CD8-positive, alpha-beta memory T cell (primary cell): Measurements from ENCODE around the gene IL22RA2. TPM values are rescaled to one million over a fixed set of nuclear protein-coding genes. Genes with fewer than 3 reads are reported as not detected.
"Not testable (repeated sequence)": the region's sequence is repeated elsewhere in the genome, so short reads cannot be mapped to it uniquely, and the experiment has no call there.

Experiments used
- CTCF ChIA-PET: fragments of 350-600 bp; sonication (Branson Sonifier 250); formaldehyde crosslinking; loops from one replicate; lab custom pipeline; 2021; ENCODE audit warnings: antibody characterized with exemption; lab: Charles Lee
- POLR2A ChIA-PET: fragments of 350-600 bp; sonication (Branson Sonifier 250); formaldehyde crosslinking; loops from one replicate; lab custom pipeline; 2021; ENCODE audit warnings: antibody characterized with exemption; lab: Charles Lee
- DNase-seq, 5 donors: peaks; one replicate each; pipeline versions ENCODE4 v3.0.0 to v3.0.0-alpha.2; 2020 to 2022; ENCODE audit warnings: mixed read lengths in 1 of 5
- H3K27ac ChIP-seq: one replicate; pipeline ENCODE4 v1.7.0; 2013; ENCODE audit warnings: low read depth, mild to moderate bottlenecking, low read length, moderate library complexity
- H3K27me3 ChIP-seq: 2 replicates; pipeline ENCODE4 v1.7.0; 2013; ENCODE audit warnings: low read length, mild to moderate bottlenecking; ENCODE audit not compliant: insufficient read depth, poor library complexity, severe bottlenecking
- H3K36me3 ChIP-seq: 2 replicates; pipeline ENCODE4 v1.7.0; 2013; ENCODE audit warnings: mild to moderate bottlenecking, low read length, moderate library complexity; ENCODE audit not compliant: insufficient read depth
- H3K4me1 ChIP-seq: 2 replicates; pipeline ENCODE4 v1.7.0; 2013; ENCODE audit warnings: mild to moderate bottlenecking, low read length, moderate library complexity; ENCODE audit not compliant: insufficient read depth
- H3K4me3 ChIP-seq: 2 replicates; pipeline ENCODE4 v1.7.0; 2013; ENCODE audit warnings: mild to moderate bottlenecking, low read length
- H3K9me3 ChIP-seq: 2 replicates; pipeline ENCODE4 v1.7.0; 2013; ENCODE audit warnings: mild to moderate bottlenecking, low read length
- H3K27ac Mint-ChIP-seq, 8 donors: one replicate each; pipeline ENCODE4 v1.8.0; 2020 to 2021; ENCODE audit warnings: mixed read lengths in 8 of 8, mild to moderate bottlenecking in 6 of 8, inconsistent platforms in 3 of 8, moderate library complexity in 3 of 8
- H3K27me3 Mint-ChIP-seq, 2 donors: one replicate each; pipeline ENCODE4 v1.8.0; 2020 to 2021; ENCODE audit warnings: mixed read lengths in 2 of 2, mild to moderate bottlenecking in 1 of 2, moderate library complexity in 1 of 2
- H3K36me3 Mint-ChIP-seq, 3 donors: one replicate each; pipeline ENCODE4 v1.8.0; 2020 to 2021; ENCODE audit warnings: mixed read lengths in 3 of 3, inconsistent platforms in 1 of 3, mild to moderate bottlenecking in 1 of 3
- H3K4me1 Mint-ChIP-seq, 3 donors: one replicate each; pipeline ENCODE4 v1.8.0; 2020 to 2021; ENCODE audit warnings: mixed read lengths in 3 of 3, inconsistent platforms in 1 of 3, mild to moderate bottlenecking in 1 of 3
- H3K4me3 Mint-ChIP-seq, 7 donors: one replicate each; pipeline ENCODE4 v1.8.0; 2020 to 2021; ENCODE audit warnings: mixed read lengths in 7 of 7, mild to moderate bottlenecking in 6 of 7, moderate library complexity in 4 of 7, inconsistent platforms in 2 of 7
- H3K9me3 Mint-ChIP-seq, 5 donors: one replicate each; pipeline ENCODE4 v1.8.0; 2020 to 2022; ENCODE audit warnings: mixed read lengths in 5 of 5, mild to moderate bottlenecking in 3 of 5, moderate library complexity in 2 of 5, inconsistent platforms in 1 of 5
- polyA plus RNA-seq: library from polyadenylated mRNA; unstranded; fragments of 300-500 nt; fragmentation: Illumina TruSeq; gene quantifications from one replicate; pipeline ENCODE4 v1.2.3, GENCODE V29; 2021
- total RNA-seq, 2 experiments: library from RNA; stranded (reverse); gene quantifications; one replicate each; pipeline ENCODE4 v1.2.3, GENCODE V29; 2021

IL22RA2 gene
- total and polyA plus RNA-seq, 3 experiments from 2014 or later = not detected

GRCh38 chr6:137208279-137208678 is 34.8 kb upstream of the IL22RA2 start:
- H3K36me3 ChIP-seq = peaks cover 11% of the 10 kb centered on the region
- H3K4me1 ChIP-seq = peaks cover 6% of the 10 kb centered on the region
- CTCF ChIA-PET = no interaction called here
- POLR2A ChIA-PET = no interaction called here
- no peak overlapping the region for H3K4me3 ChIP-seq
- Mint-ChIP-seq H3K27me3 (no peaks in the 10 kb centered on the region), H3K4me3 (no peak overlapping the region), H3K36me3 (peaks cover 25 to 54% (median 39%) of the 10 kb centered on the region in 3 donors), H3K9me3 (peaks cover 0 to 2% (median 0%) of the 10 kb centered on the region in 5 donors), H3K27ac (peak overlapping the region in 2 of 8 donors; percentile 31 to 71), H3K4me1 (peaks cover 62 to 77% (median 63%) of the 10 kb centered on the region in 3 donors)
- no peaks in the 10 kb centered on the region for H3K27me3 ChIP-seq
- no peaks in the 10 kb centered on the region for H3K9me3 ChIP-seq
- no peak for DNase-seq
- H3K27ac ChIP-seq = no peak overlapping the region

GRCh38 chr6:137207457-137207856 is 34.0 kb upstream of the IL22RA2 start:
- POLR2A ChIA-PET, H3K9me3 ChIP-seq, H3K4me3 ChIP-seq, DNase-seq, H3K27me3 ChIP-seq, H3K27ac ChIP-seq, H3K27me3 Mint-ChIP-seq, H3K9me3 Mint-ChIP-seq, CTCF ChIA-PET, H3K4me1 ChIP-seq: not testable (repeated sequence)
- peak overlapping the region in 1 of 7 donors; percentile 24 for H3K4me3 Mint-ChIP-seq
- peaks cover 55 to 70% (median 59%) of the 10 kb centered on the region in 3 donors for H3K4me1 Mint-ChIP-seq
- peaks cover 25 to 59% (median 41%) of the 10 kb centered on the region in 3 donors for H3K36me3 Mint-ChIP-seq
- peak overlapping the region in 3 of 8 donors; percentile 52 to 72 (median 66) for H3K27ac Mint-ChIP-seq
- peaks cover 16% of the 10 kb centered on the region for H3K36me3 ChIP-seq

GRCh38 chr6:137206577-137206976 is 33.1 kb upstream of the IL22RA2 start:
- DNase-seq = no peak
- Histone ChIP-seq H3K9me3 (no peaks in the 10 kb centered on the region), H3K4me3 (no peak overlapping the region), H3K4me1 (no peaks in the 10 kb centered on the region), H3K27ac (no peak overlapping the region), H3K27me3 (no peaks in the 10 kb centered on the region), H3K36me3 (peaks cover 22% of the 10 kb centered on the region)
- no peaks in the 10 kb centered on the region for H3K27me3 Mint-ChIP-seq
- H3K4me1 Mint-ChIP-seq = peaks cover 50 to 67% (median 56%) of the 10 kb centered on the region in 3 donors
- peak overlapping the region in 4 of 8 donors; percentile 22 to 42 (median 32) for H3K27ac Mint-ChIP-seq
- CTCF ChIA-PET = no interaction called here
- POLR2A ChIA-PET = no interaction called here
- H3K36me3 Mint-ChIP-seq = peaks cover 25 to 66% (median 43%) of the 10 kb centered on the region in 3 donors
- peaks cover 0 to 2% (median 0%) of the 10 kb centered on the region in 5 donors for H3K9me3 Mint-ChIP-seq
- no peak overlapping the region for H3K4me3 Mint-ChIP-seq

GRCh38 chr6:137203256-137203655 is 29.8 kb upstream of the IL22RA2 start:
- H3K9me3 ChIP-seq = no peaks in the 10 kb centered on the region
- no peaks in the 10 kb centered on the region for H3K27me3 ChIP-seq
- no peaks in the 10 kb centered on the region for H3K4me1 ChIP-seq
- Mint-ChIP-seq H3K4me3 (no peak overlapping the region), H3K36me3 (peaks cover 25 to 75% (median 44%) of the 10 kb centered on the region in 3 donors), H3K27me3 (no peaks in the 10 kb centered on the region), H3K27ac (peak overlapping the region in 2 of 8 donors; percentile 40 to 56), H3K4me1 (peaks cover 17 to 42% (median 29%) of the 10 kb centered on the region in 3 donors), H3K9me3 (peaks cover 0 to 2% (median 0%) of the 10 kb centered on the region in 5 donors)
- no peak overlapping the region for H3K4me3 ChIP-seq
- POLR2A ChIA-PET = interaction anchor here (0.6 kb wide), 1 partner anchor 19 kb away, joined by 3 read pairs; no protein-coding TSS in a partner anchor
- CTCF ChIA-PET = no interaction called here
- H3K27ac ChIP-seq = no peak overlapping the region
- peaks cover 31% of the 10 kb centered on the region for H3K36me3 ChIP-seq
- DNase-seq = no peak

GRCh38 chr6:137202078-137202477 is 28.6 kb upstream of the IL22RA2 start:
- DNase-seq = peak in 2 of 5 donors; percentile 14 to 16
- CTCF ChIA-PET = no interaction called here
- Mint-ChIP-seq H3K4me3 (peak overlapping the region in 3 of 7 donors; percentile 15 to 69 (median 48)), H3K9me3 (no peaks in the 10 kb centered on the region), H3K27me3 (no peaks in the 10 kb centered on the region), H3K36me3 (peaks cover 21 to 75% (median 40%) of the 10 kb centered on the region in 3 donors), H3K27ac (peak overlapping the region in 5 of 8 donors; percentile 17 to 83 (median 76)), H3K4me1 (peaks cover 15 to 41% (median 26%) of the 10 kb centered on the region in 3 donors)
- H3K4me3 ChIP-seq = no peak overlapping the region
- POLR2A ChIA-PET = no interaction called here
- H3K27ac ChIP-seq = no peak overlapping the region
- H3K4me1 ChIP-seq = no peaks in the 10 kb centered on the region
- H3K9me3 ChIP-seq = no peaks in the 10 kb centered on the region
- peaks cover 31% of the 10 kb centered on the region for H3K36me3 ChIP-seq
- H3K27me3 ChIP-seq = no peaks in the 10 kb centered on the region

GRCh38 chr6:137201006-137201405 is 27.6 kb upstream of the IL22RA2 start:
- Mint-ChIP-seq H3K36me3 (peaks cover 15 to 70% (median 37%) of the 10 kb centered on the region in 3 donors), H3K27me3 (no peaks in the 10 kb centered on the region), H3K4me3 (no peak overlapping the region), H3K27ac (peak overlapping the region in 2 of 8 donors; percentile 5 to 46), H3K4me1 (peaks cover 20 to 45% (median 30%) of the 10 kb centered on the region in 3 donors), H3K9me3 (no peaks in the 10 kb centered on the region)
- Histone ChIP-seq H3K27ac (no peak overlapping the region), H3K9me3 (no peaks in the 10 kb centered on the region), H3K4me3 (no peak overlapping the region), H3K27me3 (no peaks in the 10 kb centered on the region), H3K36me3 (peaks cover 31% of the 10 kb centered on the region), H3K4me1 (no peaks in the 10 kb centered on the region)
- CTCF ChIA-PET = no interaction called here
- POLR2A ChIA-PET = no interaction called here
- no peak for DNase-seq

- H3K36me3 Mint-ChIP-seq = peaks cover 15 to 64% (median 33%) of the 10 kb centered on the region in 3 donors
- DNase-seq = no peak
- ChIA-PET POLR2A (no interaction called here), CTCF (no interaction called here)
- Histone ChIP-seq H3K9me3 (no peaks in the 10 kb centered on the region), H3K36me3 (peaks cover 31% of the 10 kb centered on the region), H3K4me3 (no peak overlapping the region), H3K4me1 (no peaks in the 10 kb centered on the region), H3K27ac (no peak overlapping the region), H3K27me3 (no peaks in the 10 kb centered on the region)
- H3K27ac Mint-ChIP-seq = peak overlapping the region in 2 of 8 donors; percentile 44 to 78
- H3K9me3 Mint-ChIP-seq = no peaks in the 10 kb centered on the region
- peaks cover 28 to 48% (median 34%) of the 10 kb centered on the region in 3 donors for H3K4me1 Mint-ChIP-seq
- no peaks in the 10 kb centered on the region for H3K27me3 Mint-ChIP-seq
- no peak overlapping the region for H3K4me3 Mint-ChIP-seq
Observed at GRCh38 chr6:137200288-137200687, 26.8 kb upstream of the IL22RA2 start.

GRCh38 chr6:137197684-137198645 is 24.5 kb upstream of the IL22RA2 start:
- H3K9me3 ChIP-seq = no peaks in the 10 kb centered on the region
- no peaks in the 10 kb centered on the region for H3K27me3 Mint-ChIP-seq
- no peak for DNase-seq
- peak overlapping the region in 3 of 8 donors; percentile 12 to 33 (median 27) for H3K27ac Mint-ChIP-seq
- H3K36me3 Mint-ChIP-seq = peaks cover 15 to 42% (median 16%) of the 10 kb centered on the region in 3 donors
- H3K36me3 ChIP-seq = peaks cover 17% of the 10 kb centered on the region
- no peak overlapping the region for H3K4me3 ChIP-seq
- no peaks in the 10 kb centered on the region for H3K27me3 ChIP-seq
- ChIA-PET POLR2A (no interaction called here), CTCF (no interaction called here)
- H3K4me1 Mint-ChIP-seq = peaks cover 26 to 40% (median 30%) of the 10 kb centered on the region in 3 donors
- H3K9me3 Mint-ChIP-seq = no peaks in the 10 kb centered on the region
- no peaks in the 10 kb centered on the region for H3K4me1 ChIP-seq
- no peak overlapping the region for H3K4me3 Mint-ChIP-seq
- no peak overlapping the region for H3K27ac ChIP-seq
